Uterine smooth muscle cell (primary cell): Measurements from ENCODE around the gene SCRT2. TPM values are rescaled to one million over a fixed set of nuclear protein-coding genes. Genes with fewer than 3 reads are reported as not detected.

Experiments
- total RNA-seq: library from RNA; depleted of rRNA; stranded (reverse); fragments of >200 nt; gene quantifications from 2 replicates; pipeline ENCODE4 v1.2.3, GENCODE V29; 2014

Gene SCRT2
- not detected in 2 replicates for total RNA-seq

DNA sequence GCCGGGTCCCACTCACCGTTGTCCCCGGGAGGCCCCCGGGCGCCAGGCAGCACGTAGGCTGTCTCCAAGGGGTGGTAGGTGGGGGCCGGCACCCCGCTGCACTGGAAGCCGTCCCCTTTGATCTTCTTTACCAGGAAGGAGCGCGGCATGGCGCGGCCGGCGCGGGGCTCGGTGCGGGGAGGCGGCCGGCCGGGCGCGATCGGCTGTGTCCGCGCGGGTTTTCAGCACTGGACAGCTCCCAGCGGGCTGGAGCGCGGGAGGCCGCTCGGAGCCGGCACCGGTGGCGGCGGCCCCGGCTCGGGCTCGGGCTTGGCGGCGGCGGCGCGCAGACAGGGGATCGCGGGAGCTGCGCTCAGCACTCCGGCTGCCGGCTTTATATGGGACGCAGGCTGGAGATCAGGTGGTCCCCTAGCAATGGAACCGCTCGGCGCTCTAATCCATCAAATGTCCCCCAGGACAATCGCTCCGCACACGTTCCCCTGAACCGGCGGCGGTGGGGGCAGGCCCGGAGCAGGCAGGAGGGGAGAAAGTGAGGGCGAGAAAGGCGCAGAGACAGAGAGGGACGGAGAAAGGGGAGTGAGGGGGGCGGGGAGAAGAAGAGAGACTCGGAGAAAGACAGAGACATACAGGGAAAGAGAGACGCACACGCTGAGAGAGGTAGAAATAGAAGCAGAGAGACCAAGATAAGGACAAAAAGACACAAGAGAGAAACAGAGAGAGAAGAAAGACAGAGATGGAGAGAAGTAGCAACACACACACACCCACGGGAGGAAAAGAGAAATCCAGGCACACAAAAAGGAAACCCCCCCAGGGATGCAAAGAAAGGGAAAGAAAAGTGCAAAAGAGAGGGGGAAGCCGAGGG lies at the start of gene SCRT2:
Gene SCRT2, minus strand, starts transcription at position 350 of the 862 bp plus-strand sequence. Its CDS starts 201 bp downstream, at position 149.

DNA sequence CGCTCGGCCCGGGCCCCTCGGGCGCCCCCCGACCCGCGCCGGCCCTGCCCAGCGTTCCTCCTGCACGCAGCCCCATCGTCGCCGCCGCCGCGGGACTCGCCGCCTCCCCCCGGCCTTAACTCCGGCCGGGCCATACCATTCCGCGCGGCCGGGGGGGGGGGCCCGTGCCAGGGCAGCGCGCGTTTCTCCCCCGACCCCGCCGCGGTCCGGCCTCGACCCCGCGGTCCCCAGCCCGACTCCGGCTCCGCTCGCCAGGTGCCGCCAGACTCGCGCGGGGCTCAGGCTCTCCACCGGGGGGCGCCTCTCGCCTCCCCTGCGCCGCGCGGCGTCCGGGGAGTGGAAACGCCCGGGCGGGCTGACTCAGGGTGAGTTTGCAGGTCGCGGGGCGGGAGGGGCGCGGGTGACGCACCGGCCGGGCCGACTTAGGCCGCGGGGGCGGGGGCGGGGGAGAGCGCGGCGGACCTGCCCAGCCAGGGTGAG lies 22.5 kb downstream of the SCRT2 start, which contains the start of gene SRXN1:
Gene SRXN1, minus strand, starts transcription at position 91 of the 480 bp plus-strand sequence. Its CDS starts 15 bp downstream, at position 76.

Other genes starting within 250 kb of the SCRT2 start
- gene TBC1D20, start 213.3 kb downstream of the SCRT2 start, total RNA-seq, result 36.1 and 51.9 TPM in 2 replicates
- 157 and 188 TPM in 2 replicates for gene CSNK2A1, start 132.0 kb downstream of the SCRT2 start, total RNA-seq
- gene TCF15, start 65.5 kb downstream of the SCRT2 start, total RNA-seq, result not detected in 2 replicates
- gene SRXN1, start 22.6 kb downstream of the SCRT2 start, total RNA-seq, result 108 and 112 TPM in 2 replicates
- gene SLC52A3, start 92.7 kb upstream of the SCRT2 start, total RNA-seq, result 0.12 TPM in 1 of 2 replicates, not detected in the other
- gene FAM110A, start 157.9 kb upstream of the SCRT2 start, total RNA-seq, result 4.9 and 6.4 TPM in 2 replicates
- gene ANGPT4, start 240.5 kb upstream of the SCRT2 start, total RNA-seq, result not detected in 2 replicates